GM11168 (cell line): ENCODE results near the gene GNG7.

ENCODE experiments used
- in situ Hi-C: fragments of 300-500 bp; cut with MboI; formaldehyde crosslinking; loops from one replicate; pipeline ENCODE4 v1.12.0; 2022; ENCODE audit warnings: low sequenced_read_pairs; ENCODE audit not compliant: unreplicated experiment

GNG7 gene

DNA sequence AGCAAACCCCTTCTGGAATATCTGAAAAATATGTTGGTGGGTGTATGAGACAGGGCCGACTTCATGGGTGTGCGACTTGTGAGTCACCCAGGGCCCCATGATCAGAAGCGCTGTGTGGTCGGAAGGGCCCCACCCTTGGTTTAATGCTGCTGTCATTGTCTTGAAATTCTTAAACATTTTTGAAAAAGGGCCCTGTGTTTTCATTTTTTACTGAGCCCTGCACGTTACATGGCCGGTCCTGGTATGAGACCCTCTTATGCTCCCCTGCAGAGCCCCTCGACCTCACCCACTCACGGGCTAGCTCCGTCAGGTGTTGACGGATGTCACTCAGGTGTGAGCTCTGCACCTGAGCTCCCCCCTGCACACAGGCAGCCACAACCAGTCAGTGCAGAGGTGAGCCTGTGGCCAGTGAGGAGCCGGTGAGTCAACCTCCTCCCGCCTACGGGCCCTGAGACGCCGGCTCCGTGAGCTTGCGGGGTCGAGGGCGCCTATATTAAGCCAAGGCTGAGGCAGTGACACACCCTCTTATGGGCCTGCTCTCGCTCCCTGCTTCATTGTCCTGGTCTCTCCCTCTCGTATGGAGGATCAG, 198.9 kb downstream of the GNG7 start:
- in situ Hi-C loops = no loop called here

DNA sequence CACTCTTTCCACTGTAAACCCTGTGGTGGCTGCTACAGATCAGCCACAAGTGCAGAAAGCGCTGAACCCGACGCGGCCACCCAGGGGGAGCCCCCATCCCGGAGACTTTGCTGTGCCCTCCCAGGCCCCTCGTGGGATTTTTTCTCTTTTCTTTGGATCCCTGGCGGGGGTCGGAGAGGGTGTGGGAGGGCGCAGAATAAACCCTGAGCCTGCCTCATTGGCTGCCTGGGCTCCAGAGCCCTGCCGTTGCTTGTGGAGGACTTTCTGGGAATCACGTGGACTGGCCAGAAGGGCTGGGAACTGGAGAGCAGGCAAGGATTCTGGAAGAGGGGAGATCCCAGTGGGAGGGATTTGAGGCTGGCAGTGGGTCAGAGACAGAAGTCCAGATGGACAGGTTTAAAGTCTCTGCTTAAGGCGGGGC, 201.6 kb downstream of the GNG7 start:
- in situ Hi-C loops = no loop called here

DNA sequence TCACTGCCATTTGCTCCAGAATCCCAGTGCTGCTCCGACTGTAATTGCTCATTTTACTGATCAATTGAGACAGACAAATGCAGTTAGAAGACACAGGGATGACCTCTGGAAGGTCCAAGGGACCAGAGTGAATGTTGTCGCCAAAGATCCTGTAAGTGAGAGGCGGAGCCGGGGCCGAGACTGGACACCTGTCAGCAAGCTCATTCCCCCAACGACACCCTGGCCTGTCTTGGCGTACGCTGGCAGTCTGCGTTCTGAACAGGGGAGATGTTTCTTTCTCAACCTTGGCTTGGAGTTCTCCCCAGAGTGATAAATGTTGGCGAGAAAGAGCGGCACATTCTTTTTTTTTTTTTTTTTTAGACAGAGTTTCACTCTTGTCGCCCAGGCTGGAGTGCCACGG, 202.3 kb downstream of the GNG7 start:
- in situ Hi-C loops = no loop called here

DNA sequence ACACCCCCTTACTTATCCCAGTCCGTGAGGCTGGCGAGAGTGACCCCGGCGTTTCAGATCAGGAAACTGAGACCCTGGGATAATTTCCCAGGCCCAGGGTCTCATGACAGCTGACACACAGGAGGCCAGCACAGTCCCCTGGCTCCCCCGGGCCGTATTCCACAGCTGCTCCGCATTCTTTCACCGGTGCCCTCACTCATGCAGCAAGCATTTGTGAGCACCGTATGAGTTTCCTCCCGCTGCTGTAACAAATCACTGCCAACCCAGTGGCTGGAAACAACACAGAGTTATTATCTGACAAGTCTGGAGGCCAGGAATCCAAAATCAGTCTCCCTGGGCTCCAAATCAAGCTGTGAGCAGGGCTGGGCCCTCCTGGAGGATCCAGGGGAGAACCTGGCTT, 205.3 kb downstream of the GNG7 start:
- in situ Hi-C loops = loop anchor here (10.0 kb wide), 1 partner anchor 48 kb away; no protein-coding TSS in a partner anchor

DNA sequence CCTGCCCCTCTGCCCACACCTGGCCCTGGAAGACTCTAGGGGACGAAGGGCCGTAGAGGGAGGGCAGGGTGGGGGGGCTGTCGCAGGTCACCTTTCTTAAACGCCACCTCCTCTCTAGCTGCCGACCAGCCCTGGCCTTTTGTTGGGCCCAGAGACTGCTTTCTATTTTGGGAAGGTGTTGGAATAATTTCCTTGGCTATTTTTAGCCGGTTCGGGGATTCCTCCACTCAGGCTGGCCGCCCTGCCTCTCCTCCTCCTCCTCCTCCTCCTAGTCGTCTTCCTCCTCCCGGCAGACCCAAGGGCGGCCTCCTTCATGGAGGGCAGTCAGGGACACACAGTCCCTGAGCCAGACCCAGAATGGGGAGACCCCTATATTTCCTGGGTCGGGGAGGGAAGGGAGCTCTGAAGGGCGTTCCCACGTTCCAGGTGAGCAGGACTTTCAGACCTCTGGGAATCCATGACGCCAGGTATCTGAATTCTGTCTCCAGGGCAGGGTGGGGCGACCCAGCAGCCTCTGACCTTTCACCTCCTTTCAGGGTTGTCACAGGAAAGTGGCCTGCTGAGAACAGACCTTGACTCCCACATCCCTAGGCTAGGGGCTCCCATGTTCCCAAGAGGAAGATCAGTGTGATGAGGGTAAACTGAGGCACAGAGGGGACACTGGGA, 206.7 kb downstream of the GNG7 start:
- in situ Hi-C loops = loop anchor here (10.0 kb wide), 1 partner anchor 49 kb away; no protein-coding TSS in a partner anchor

DNA sequence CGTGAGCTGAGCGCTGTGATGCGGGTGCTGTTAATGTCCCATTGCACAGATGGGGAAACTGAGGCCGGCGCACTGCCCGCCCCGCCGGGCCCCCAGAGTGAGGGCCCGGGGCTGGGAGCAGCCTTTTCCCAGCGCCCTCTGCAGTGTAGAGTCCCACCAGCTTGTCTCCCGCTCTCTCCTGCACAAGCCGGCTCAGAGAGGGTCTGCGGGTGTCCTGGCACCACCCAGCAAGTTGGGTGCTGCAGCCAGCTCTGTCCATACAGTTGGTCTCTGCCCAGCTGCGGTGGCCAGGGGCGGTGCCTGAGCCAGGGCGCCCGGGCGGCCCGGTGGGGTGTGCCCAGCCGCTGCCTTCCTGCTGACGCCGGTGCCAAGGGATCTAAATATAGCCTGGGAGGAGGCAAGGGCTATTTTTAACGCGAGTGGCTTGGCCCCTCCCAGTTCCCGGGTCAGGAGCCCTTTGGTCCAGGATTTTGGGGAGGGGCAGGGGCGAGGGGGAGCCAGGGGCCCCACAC, 207.3 kb downstream of the GNG7 start:
- in situ Hi-C loops = loop anchor here (10.0 kb wide), 1 partner anchor 50 kb away; no protein-coding TSS in a partner anchor

DNA sequence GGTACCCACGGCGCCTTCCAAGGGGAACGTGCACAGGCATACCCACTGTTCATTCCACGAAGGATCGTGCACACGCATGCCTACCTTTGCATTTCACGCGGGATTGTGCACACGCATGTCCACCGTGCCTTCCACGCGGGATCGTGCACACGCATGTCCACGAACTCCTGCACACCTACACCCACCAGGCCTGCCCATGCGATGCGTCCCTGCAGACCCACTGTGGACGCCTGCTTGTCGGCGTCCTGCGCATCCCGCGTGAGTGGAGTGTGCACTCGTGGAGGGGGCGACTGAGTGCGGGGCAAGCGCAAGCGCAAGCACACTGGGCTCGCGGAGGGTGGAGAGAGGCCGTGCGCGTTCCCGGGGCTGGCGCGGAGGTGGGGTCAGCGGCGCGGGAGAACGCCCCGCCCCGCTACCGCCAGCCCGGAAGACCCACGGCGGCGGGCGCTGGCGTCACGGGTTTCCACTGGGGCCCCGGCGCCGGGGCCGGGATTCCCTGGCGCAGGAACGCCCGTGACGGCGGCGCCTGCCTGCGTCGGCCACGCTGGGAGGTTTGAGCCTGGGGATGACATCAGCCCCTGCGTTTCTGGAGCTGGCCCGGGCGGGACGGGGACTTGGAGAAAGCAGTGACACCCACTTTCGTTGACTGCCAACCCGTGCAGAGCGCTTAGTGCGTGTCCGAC, 207.9 kb downstream of the GNG7 start:
- in situ Hi-C loops = loop anchor here (10.0 kb wide), 1 partner anchor 50 kb away; no protein-coding TSS in a partner anchor

DNA sequence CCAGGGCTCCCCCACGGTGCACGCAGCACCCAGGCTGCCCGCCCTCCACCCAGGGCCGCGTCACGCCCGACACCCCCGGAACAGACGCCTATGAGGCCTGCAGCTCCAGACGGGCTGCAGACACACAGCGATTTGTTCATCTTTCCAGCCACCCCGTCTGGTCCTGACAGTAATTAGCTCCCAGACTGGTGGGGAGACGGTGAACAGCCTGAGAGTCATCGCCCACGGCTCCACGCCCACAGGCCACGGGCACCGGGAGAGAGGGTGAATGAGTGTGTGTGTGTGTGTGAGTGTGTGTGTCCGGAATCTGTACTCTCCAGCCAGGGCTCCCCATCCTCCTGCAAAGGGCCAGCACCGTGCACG, 208.4 kb downstream of the GNG7 start:
- in situ Hi-C loops = loop anchor here (10.0 kb wide), 1 partner anchor 51 kb away; no protein-coding TSS in a partner anchor

DNA sequence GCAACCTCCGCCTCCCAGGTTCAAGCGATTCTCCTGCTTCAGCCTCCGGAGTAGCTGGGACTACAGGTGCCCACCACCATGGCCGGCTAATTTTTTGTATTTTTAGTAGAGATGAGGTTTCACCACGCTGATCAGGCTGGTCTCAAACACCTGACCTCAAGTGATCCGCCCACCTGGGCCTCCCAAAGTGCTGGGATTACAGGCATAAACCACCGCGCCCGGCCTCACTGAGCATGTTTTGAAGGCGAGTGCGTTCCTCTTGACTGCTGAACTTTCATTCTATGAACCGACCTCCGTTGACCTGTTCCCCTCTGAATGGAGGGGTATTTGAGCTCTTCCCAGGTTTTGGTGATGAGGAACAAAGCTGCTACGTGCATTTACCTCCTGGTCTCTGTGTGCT, 209.0 kb downstream of the GNG7 start:
- in situ Hi-C loops = loop anchor here (10.0 kb wide), 1 partner anchor 51 kb away; no protein-coding TSS in a partner anchor

DNA sequence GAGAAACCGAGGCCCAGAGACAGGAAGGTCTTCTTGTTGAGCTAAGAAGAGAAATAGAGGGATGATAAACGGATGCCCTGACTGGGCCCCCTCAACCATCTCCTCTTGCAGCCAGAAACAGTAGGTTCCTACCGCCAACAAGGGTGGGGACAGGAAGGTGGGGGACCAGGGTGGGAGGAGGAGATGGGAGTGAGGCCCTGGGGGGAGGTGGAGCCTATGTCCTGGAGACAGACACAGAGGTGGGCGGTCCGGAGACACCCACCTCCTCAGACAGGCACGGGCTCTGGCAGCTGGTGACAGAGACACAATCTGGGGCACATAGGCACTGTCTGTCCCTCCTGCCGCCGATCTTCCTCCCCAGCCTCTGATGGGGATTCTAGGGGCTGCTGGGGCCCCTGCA, 209.6 kb downstream of the GNG7 start:
- in situ Hi-C loops = loop anchor here (10.0 kb wide), 1 partner anchor 52 kb away; no protein-coding TSS in a partner anchor

DNA sequence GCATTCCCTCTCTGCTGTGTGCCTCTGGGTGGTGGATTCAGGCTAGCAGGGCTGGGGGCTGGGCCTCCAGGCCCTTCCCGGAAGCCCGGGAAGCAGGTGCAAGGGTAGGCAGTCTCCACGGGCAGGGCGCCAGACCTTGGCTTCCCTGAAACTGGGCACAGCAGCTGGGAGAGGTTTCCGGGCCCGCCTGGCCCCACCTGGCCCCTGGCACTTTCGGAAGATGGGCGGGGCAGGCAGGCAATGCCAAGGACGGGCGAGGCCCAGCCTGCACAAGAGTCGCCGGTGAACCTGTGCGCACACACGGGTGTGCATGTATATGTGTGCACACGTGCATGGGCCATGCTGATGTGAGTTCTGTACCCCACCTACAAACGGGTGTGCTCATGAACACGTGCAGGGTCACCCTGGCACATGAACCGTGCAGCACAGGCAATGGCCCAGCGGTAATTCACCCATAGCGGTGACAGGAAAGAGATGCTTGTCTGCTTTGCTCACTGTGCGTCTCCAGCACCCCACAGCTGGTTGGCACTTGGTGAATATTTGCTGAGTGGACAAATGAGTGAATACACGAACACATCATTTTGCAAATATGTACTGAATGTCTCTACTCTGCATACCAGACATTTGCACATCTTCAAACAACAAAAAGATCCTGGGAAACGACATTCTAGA, 211.2 kb downstream of the GNG7 start:
- in situ Hi-C loops = loop anchor here (10.0 kb wide), 1 partner anchor 54 kb away; no protein-coding TSS in a partner anchor

DNA sequence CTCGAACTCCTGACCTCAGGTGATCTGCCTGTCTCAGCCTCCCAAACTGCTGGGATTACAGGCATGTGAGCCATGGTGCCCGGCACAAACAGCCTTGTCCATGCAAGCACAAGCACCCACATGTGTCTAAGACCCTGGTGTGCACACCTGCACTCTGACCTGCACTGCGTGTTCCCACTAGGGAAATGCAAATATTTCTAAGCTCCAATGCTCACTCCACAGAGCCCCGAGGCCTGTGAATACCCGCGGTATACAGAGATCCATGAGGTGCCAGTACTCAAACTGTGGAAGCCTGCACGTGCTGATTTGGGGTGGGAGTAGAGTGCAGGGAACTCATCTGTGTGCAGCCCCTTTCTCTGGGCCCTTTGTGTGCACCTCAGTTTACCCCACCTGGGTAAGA, 211.8 kb downstream of the GNG7 start:
- in situ Hi-C loops = loop anchor here (10.0 kb wide), 1 partner anchor 54 kb away; no protein-coding TSS in a partner anchor

DNA sequence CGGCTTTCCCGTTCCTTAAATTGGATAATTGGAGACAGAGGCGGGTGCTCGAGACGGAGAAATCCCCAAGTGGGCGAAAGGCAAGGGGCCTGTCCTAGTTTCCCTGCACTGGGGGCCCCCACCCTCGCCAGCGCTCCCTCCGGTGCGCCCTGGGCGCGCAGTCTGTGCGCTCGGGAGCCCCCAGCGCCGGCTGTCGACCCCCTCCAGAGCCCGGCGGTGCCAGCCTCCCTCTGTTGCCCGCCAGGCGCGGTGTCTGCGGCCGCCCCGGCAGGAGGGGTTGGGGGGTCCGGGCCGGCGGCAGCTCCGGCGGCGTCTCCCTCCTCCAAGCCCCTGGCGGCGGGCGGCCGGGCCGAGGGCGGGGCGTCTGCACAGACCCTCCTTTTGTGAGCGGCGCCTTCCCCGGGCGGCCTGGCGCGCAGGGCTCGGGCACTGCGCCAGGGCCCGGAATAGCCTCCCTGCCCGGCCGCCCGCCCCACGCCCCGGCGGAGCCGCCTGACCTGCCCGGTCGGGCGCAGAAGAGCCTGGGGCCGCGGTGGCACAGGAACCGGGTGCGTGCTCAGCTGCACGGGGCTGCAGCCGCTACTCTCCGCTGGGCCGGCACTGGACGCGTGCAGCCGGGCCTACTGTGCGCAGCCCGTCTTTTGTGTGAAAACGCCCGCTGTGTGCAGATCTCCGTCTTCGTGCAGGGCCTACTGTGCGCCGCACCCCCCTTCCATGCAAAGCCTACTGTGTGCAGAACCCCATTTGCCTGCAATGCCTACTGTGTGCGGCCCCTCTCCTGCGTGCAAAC, 213.4 kb downstream of the GNG7 start:
- in situ Hi-C loops = no loop called here

DNA sequence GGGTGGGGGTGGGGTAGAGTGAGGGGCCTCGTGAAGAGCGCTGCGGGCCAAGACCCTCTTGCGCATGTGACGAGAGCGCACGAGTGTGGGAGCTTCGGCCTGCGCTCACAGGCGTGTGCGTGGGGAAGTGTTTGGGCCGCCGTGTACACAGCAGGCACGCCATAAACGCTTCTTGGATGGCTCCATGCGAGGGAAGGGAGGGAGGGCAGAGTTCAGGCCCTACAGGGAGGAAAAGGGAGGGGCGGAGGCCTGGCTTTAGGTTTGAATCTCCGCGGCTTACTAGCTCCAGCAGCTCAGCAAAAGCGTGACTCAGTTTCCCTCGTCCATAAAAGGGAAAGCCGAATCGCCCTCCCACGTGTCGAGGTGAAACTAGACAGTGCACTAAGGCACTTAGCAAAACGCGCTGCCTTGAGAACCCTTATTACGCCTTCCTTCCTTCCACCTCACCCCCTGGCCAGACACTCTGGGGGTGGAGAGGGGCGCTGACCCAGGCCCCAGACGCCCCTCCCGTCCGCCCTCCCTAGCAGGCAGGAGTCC, 214.0 kb downstream of the GNG7 start:
- in situ Hi-C loops = no loop called here

DNA sequence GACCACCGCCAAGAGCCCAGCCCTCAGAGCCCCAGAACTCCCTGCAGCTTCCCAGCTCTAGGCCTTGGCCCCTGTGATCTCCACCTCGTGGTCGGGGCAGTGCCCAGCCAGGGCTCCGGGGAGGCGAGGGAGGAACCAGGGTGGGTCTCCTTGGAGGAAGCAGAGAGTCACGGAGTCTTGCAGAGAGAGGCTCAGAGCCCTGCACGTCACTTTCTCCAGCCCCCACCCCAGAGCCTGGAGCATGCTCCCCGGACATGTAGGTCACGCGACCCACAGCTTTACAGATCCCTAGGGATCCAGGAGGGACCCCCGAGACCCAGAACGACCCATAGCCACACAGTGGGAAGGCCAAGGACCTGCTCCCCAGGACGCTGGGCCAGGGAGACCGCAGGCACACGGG, 214.7 kb downstream of the GNG7 start:
- in situ Hi-C loops = no loop called here

DNA sequence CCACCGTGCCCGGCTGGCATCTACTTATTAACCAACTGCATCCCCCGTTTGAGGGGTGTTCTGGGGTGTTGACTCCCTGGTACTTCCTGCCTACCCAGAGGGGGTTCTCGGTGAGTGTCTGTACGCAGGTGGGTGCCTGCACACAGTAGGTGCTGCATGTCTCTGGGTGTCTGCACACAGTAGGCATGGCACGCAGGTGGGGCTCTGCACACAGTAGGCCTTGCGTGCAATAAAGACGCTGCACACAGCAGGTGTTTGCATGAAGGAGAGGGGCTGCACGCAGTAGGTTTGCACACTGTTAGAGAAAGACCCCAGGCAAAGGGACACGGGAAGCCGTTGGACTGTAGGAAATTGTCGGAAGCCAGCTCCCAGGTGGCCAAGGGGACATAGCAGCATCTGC, 215.4 kb downstream of the GNG7 start:
- in situ Hi-C loops = no loop called here

DNA sequence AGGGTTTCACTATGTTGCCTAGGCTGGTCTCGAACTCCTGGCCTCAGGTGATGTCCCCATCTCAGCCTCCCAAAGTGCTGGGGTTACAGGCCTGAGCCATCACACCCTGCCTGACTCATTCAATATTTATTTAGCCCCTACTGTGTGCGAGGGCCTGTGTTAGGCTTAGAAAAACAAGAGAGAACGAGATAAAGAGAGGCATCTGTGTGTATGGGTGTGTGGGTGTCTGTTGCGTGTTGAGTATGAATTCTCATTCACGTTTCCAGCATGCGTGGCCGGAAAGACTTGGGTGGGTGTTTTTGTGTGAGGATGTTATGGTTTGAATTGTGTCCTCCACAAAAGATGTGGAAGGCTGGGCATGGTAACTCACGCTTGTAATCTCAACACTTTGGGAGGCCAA, 217.1 kb downstream of the GNG7 start:
- in situ Hi-C loops = no loop called here

DNA sequence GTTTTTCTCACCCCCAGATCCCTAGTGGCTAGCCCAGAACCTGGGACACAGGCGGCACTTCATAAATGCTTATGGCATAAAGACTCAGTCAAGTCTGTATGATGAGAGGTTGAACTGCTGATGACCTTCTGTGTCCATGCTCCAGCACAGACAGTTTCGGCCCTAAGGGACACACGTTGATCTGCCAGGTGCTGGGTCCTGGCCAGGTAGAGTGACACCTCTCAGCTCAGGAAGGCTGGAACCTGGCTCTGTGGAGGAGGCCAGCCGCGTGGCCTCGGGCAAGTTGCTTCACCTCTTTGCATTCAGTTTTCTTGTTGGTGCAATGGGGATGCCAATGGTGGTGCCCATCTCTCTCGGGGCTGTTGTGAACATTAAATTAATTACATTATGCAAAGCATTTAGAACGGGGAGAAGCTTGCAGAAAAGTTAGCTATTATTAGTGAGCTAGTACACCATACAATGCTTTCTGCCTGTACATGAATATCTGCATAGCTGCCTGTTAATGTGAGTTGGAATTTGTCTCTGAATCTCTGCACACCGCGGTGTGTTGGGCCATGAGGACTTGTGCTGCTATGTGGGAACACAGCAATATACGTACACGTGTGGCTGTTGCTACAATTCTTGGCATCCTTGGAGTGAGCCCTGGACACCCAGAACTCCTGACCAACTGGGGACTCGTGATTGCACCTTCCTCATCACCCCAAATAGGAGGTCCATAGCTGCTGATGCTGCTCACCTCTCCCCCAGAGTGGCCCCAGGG, 218.1 kb downstream of the GNG7 start:
- in situ Hi-C loops = no loop called here
